ENCODE data around the gene CLMN.
A peak's percentile ranks its signal among the peaks of the same experiment; 100 is the strongest.
"Not testable (repeated sequence)": the region's sequence is repeated elsewhere in the genome, so short reads cannot be mapped to it uniquely, and the experiment has no call there.

CLMN gene

GRCh38 chr14:95211721-95212504 is 107.8 kb downstream of the CLMN start:
- no peak for DNase-seq

- DNase-seq, result no peak
Measured at GRCh38 chr14:95210699-95211098, 109.0 kb downstream of the CLMN start.

GRCh38 chr14:95208598-95208997 is 111.1 kb downstream of the CLMN start:
- DNase-seq, result no peak

GRCh38 chr14:95207475-95208233 is 112.1 kb downstream of the CLMN start:
- DNase-seq, result no peak

- DNase-seq, result no peak
Measured at GRCh38 chr14:95206534-95206933, 113.2 kb downstream of the CLMN start.

GRCh38 chr14:95204705-95205104 is 115.0 kb downstream of the CLMN start:
- peak; percentile 80 for DNase-seq

GRCh38 chr14:95201745-95202144 is 118.0 kb downstream of the CLMN start:
- not testable (repeated sequence) for DNase-seq

GRCh38 chr14:95200404-95200803 is 119.3 kb downstream of the CLMN start:
- peak; percentile 62 for DNase-seq

- DNase-seq, result no peak
Measured at GRCh38 chr14:95199298-95199983, 120.3 kb downstream of the CLMN start.

GRCh38 chr14:95198320-95198719 is 121.4 kb downstream of the CLMN start:
- DNase-seq, result no peak

GRCh38 chr14:95197551-95197950 is 122.2 kb downstream of the CLMN start:
- no peak for DNase-seq

GRCh38 chr14:95196826-95197545 is 122.7 kb downstream of the CLMN start:
- no peak for DNase-seq

GRCh38 chr14:95196268-95196667 is 123.4 kb downstream of the CLMN start:
- no peak for DNase-seq

GRCh38 chr14:95195031-95195430 is 124.7 kb downstream of the CLMN start:
- DNase-seq, result no peak

- DNase-seq, result no peak
Measured at GRCh38 chr14:95193081-95193480, 126.6 kb downstream of the CLMN start.

- DNase-seq, result no peak
Measured at GRCh38 chr14:95192311-95192710, 127.4 kb downstream of the CLMN start.

- no peak for DNase-seq
Measured at GRCh38 chr14:95191445-95192199, 128.1 kb downstream of the CLMN start.

GRCh38 chr14:95190857-95191256 is 128.9 kb downstream of the CLMN start:
- DNase-seq, result no peak

- no peak for DNase-seq
Measured at GRCh38 chr14:95190346-95190840, 129.3 kb downstream of the CLMN start.

- peak; percentile 99 for DNase-seq
Measured at GRCh38 chr14:95189367-95190132, 130.2 kb downstream of the CLMN start.

- no peak for DNase-seq
Measured at GRCh38 chr14:95188380-95188779, 131.3 kb downstream of the CLMN start.
